G401.6 (cell line): ENCODE data around the gene NIPAL4.

Experiments used
- FAIRE-seq: peaks from 2 replicates; lab custom pipeline; 2012; peaks lifted over from hg19 to GRCh38; lab: Jason Lieb, UNC

Gene NIPAL4

GRCh38 chr5:157518963-157519362 is 59.0 kb downstream of the NIPAL4 start:
- no peak for FAIRE-seq

- FAIRE-seq = no peak
Measured at GRCh38 chr5:157519579-157520253, 59.7 kb downstream of the NIPAL4 start.

GRCh38 chr5:157520911-157521703 is 61.1 kb downstream of the NIPAL4 start:
- no peak for FAIRE-seq

- FAIRE-seq = no peak
Measured at GRCh38 chr5:157521704-157522029, 61.7 kb downstream of the NIPAL4 start.

- no peak for FAIRE-seq
Measured at GRCh38 chr5:157523976-157524375, 64.0 kb downstream of the NIPAL4 start.
